KMS-11 (cell line): ENCODE measurements around the gene MIB2.

Source experiments
- H2AFZ ChIP-seq: fragments of 200-600 bp; sonication (generic); 2 replicates; pipeline ENCODE4 v1.6.1; 2016; ENCODE audit warnings: antibody characterized with exemption, mixed run types, low read depth
- H3K27ac ChIP-seq: fragments of 200-600 bp; sonication (generic); 2 replicates; pipeline ENCODE4 v1.6.1; 2016; ENCODE audit warnings: mild to moderate bottlenecking, mixed run types
- H3K27me3 ChIP-seq: fragments of 200-600 bp; sonication (generic); 2 replicates; pipeline ENCODE4 v1.6.1; 2017; ENCODE audit warnings: mild to moderate bottlenecking, low read depth, mixed run types, moderate library complexity; ENCODE audit not compliant: insufficient read depth
- H3K36me3 ChIP-seq: fragments of 200-600 bp; sonication (generic); 2 replicates; pipeline ENCODE4 v1.6.1; 2017; ENCODE audit warnings: mild to moderate bottlenecking, mixed run types; ENCODE audit not compliant: insufficient read depth
- H3K4me1 ChIP-seq: fragments of 200-600 bp; sonication (generic); 2 replicates; pipeline ENCODE4 v1.6.1; 2016; ENCODE audit warnings: mild to moderate bottlenecking, low read depth, mixed run types; ENCODE audit not compliant: poor library complexity, severe bottlenecking
- H3K4me2 ChIP-seq: fragments of 200-600 bp; sonication (generic); 2 replicates; pipeline ENCODE4 v1.7.0; 2016; ENCODE audit warnings: mild to moderate bottlenecking, mixed run types
- H3K4me3 ChIP-seq: fragments of 200-600 bp; sonication (generic); IDR thresholded peaks from 2 replicates; pipeline ENCODE4 v1.6.1; 2017; ENCODE audit warnings: low read depth, low read length, mixed read lengths; ENCODE audit not compliant: insufficient read depth
- H3K79me2 ChIP-seq: fragments of 200-600 bp; sonication (generic); 2 replicates; pipeline ENCODE4 v1.6.1; 2016; ENCODE audit warnings: low read depth, mixed run types; ENCODE audit not compliant: insufficient read depth
- H3K9ac ChIP-seq: fragments of 200-600 bp; sonication (generic); 2 replicates; pipeline ENCODE4 v1.6.1; 2016; ENCODE audit warnings: mild to moderate bottlenecking, mixed run types
- H4K20me1 ChIP-seq: fragments of 200-600 bp; sonication (generic); 2 replicates; pipeline ENCODE4 v1.6.1; 2016; ENCODE audit warnings: mild to moderate bottlenecking, mixed run types; ENCODE audit not compliant: insufficient read depth
- TF ChIP-seq, protein P1 (sequence below): fragments of 200-600 bp; sonication (generic); conservative IDR thresholded peaks from 2 replicates; pipeline ENCODE4 v1.6.1; 2017; ENCODE audit warnings: low read depth, mild to moderate bottlenecking, antibody characterized with exemption, low read length, moderate library complexity, mixed read lengths

Gene MIB2

DNA sequence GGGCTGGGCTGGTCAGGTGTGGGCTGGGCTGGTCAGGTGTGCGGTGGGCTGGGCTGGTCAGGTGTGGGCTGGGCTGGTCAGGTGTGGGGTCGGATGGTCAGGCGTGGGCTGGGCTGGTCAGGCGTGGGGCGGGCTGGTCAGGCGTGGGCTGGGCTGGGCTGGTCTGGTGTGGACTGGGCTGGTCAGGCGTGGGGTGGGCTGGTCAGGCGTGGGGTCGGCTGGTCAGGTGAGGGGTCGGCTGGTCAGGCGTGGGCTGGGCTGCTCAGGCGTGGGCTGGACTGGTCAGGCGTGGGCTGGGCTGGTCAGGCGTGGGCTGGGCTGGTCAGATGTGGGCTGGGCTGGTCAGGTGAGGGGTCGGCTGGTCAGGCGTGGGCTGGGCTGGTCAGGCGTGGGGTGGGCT, 9.6 kb upstream of the MIB2 start:
- TF ChIP-seq, protein P1, sequence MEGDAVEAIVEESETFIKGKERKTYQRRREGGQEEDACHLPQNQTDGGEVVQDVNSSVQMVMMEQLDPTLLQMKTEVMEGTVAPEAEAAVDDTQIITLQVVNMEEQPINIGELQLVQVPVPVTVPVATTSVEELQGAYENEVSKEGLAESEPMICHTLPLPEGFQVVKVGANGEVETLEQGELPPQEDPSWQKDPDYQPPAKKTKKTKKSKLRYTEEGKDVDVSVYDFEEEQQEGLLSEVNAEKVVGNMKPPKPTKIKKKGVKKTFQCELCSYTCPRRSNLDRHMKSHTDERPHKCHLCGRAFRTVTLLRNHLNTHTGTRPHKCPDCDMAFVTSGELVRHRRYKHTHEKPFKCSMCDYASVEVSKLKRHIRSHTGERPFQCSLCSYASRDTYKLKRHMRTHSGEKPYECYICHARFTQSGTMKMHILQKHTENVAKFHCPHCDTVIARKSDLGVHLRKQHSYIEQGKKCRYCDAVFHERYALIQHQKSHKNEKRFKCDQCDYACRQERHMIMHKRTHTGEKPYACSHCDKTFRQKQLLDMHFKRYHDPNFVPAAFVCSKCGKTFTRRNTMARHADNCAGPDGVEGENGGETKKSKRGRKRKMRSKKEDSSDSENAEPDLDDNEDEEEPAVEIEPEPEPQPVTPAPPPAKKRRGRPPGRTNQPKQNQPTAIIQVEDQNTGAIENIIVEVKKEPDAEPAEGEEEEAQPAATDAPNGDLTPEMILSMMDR, result no peak
- Histone ChIP-seq H3K79me2 (no peaks in the 10 kb centered on the region), H4K20me1 (no peaks in the 10 kb centered on the region), H3K4me3 (no peak overlapping the region), H3K9ac (no peak overlapping the region), H3K4me2 (no peak overlapping the region), H3K36me3 (no peaks in the 10 kb centered on the region), H3K27me3 (0 out of 2 replicates have a peak, but pooled peaks cover 3% of the 10 kb centered on the region), H3K4me1 (peaks cover 41% of the 10 kb centered on the region), H2AFZ (no peak overlapping the region), H3K27ac (no peak overlapping the region)

GRCh38 chr1:1606232-1606631, 9.1 kb upstream of the MIB2 start:
- Histone ChIP-seq H3K36me3 (no peaks in the 10 kb centered on the region), H3K27ac (no peak overlapping the region), H2AFZ (no peak overlapping the region)

DNA sequence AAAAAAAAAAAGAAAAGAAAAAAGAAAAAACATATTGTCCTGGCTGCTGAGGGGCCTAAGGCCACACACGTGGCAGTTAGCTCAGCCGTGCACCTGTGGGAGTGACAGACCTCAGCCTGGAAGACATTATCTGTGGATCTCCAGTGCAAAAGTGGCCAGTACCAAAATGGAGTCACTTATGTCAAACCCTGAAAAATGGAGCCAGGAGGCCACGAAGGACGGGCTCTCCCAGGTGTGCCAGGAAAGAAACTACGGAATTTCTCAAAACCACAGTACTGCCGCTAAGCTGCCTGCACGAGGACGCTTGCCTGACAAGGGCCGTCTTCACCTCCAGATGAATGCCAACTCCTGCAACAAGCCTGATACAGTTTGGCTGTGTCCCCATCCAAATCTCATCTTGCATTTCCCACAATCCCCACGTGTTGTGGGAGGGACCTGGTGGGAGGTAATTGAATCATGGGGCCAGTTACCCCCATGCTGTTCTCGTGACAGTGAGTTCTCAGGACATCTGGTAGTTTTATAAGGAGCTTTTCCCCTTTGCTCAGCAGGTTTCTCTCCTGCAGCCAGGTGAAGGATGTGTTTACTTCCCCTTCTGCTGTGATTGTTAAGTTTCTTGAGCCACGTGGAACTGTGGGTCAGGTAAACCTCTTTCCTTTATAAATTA, 5.3 kb upstream of the MIB2 start:
- Histone ChIP-seq H3K79me2 (no peaks in the 10 kb centered on the region), H3K4me2 (peak overlapping the region; percentile 43; the same call in 1 of the 2 replicates), H2AFZ (peak overlapping the region; percentile 55), H3K27me3 (no peaks in the 10 kb centered on the region), H3K4me3 (peak overlapping the region; percentile 49), H3K27ac (peak overlapping the region; percentile 17; the same call in 1 of the 2 replicates), H4K20me1 (no peaks in the 10 kb centered on the region), H3K36me3 (no peaks in the 10 kb centered on the region), H3K4me1 (peaks cover 30% of the 10 kb centered on the region), H3K9ac (peak overlapping the region; percentile 20; the same call in 1 of the 2 replicates)
- TF ChIP-seq, protein P1, result no peak

More at GRCh38 chr1:1606232-1606631, 9.1 kb upstream of the MIB2 start:
- Histone ChIP-seq H3K4me1 (peaks cover 46% of the 10 kb centered on the region), H4K20me1 (no peaks in the 10 kb centered on the region), H3K9ac (no peak overlapping the region), H3K4me2 (no peak overlapping the region), H3K79me2 (no peaks in the 10 kb centered on the region), H3K27me3 (0 out of 2 replicates have a peak, but pooled peaks cover 3% of the 10 kb centered on the region), H3K4me3 (no peak overlapping the region)
- TF ChIP-seq, protein P1, result no peak

DNA sequence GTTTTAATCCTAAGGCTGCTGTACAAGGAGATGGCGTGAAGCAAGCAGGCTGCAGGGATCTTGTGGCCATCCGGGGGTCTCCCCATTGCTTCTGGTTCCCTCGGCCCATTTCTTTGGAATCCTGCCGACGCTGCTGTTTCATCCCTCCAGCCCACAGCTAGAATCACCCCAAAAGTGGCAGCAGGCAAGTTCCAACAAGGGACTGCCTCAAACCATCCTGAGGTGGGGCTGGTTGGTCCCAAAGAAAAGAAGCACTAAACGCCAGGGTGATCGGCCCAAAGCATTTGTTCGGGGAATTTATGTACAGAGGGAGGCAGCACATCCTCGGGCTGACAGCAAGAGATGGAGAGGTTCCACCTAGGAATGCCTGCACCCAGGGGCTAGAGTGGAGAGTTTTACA, 4.5 kb upstream of the MIB2 start:
- Histone ChIP-seq H3K9ac (peak overlapping the region; percentile 20; the same call in 1 of the 2 replicates), H2AFZ (no peak overlapping the region), H3K4me1 (peaks cover 30% of the 10 kb centered on the region), H3K4me3 (peak overlapping the region; percentile 49), H3K36me3 (no peaks in the 10 kb centered on the region), H4K20me1 (no peaks in the 10 kb centered on the region), H3K4me2 (peak overlapping the region; percentile 43; the same call in 1 of the 2 replicates), H3K27me3 (no peaks in the 10 kb centered on the region), H3K27ac (no peak overlapping the region; the same call in 1 of the 2 replicates), H3K79me2 (no peaks in the 10 kb centered on the region)
- TF ChIP-seq, protein P1, result no peak
